Medulla oblongata (tissue), 1 donor: Measurements from ENCODE around the gene RAB7B.
"Not testable (repeated sequence)": the region's sequence is repeated elsewhere in the genome, so short reads cannot be mapped to it uniquely, and the experiment has no call there.

Experiments used
- DNase-seq: peaks from one replicate; pipeline ENCODE4 v3.0.0-alpha.2; 2015; ENCODE audit errors: extremely low spot score

The RAB7B gene

GRCh38 chr1:205996641-205997040 is 6.6 kb downstream of the RAB7B start:
- DNase-seq, result not testable (repeated sequence)

GRCh38 chr1:205994346-205994745 is 8.8 kb downstream of the RAB7B start:
- DNase-seq, result peak; percentile 96

GRCh38 chr1:205993068-205993467 is 10.1 kb downstream of the RAB7B start:
- no peak for DNase-seq

DNA sequence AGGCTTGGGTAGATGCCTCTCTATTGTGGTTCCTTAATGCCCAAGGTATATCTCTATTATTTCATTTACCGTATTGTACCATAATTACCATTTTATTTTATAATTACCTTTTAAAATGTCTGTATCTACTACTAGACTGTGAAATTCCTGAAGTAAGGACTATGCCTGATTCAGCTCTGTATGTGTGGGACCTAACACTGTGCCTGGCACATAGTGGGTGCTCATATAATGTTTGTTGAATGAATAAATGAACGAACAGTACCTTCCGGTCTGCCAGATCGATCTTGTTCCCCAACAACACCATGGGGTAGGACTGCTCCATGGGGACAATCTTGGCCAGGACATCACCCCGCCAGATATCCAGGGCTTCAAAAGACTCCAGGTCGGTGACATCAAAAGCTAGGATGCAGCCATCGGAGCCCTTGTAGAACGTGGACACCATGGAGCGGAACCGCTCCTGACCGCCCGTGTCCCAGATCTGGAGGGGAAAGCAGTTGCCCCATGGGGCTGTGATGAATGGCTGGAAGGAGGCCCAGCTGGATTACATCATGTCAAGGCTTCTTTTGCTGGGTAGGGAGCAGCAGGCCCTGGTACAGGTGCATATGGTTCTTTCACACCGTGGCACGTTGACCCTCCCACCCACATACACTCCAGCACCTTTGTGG is 10.8 kb downstream of the RAB7B start:
- no peak for DNase-seq

- no peak for DNase-seq
These were observed 12.0 kb downstream of the RAB7B start for GRCh38 chr1:205991237-205991636.

GRCh38 chr1:205990226-205990625 is 13.0 kb downstream of the RAB7B start:
- DNase-seq, result no peak

DNA sequence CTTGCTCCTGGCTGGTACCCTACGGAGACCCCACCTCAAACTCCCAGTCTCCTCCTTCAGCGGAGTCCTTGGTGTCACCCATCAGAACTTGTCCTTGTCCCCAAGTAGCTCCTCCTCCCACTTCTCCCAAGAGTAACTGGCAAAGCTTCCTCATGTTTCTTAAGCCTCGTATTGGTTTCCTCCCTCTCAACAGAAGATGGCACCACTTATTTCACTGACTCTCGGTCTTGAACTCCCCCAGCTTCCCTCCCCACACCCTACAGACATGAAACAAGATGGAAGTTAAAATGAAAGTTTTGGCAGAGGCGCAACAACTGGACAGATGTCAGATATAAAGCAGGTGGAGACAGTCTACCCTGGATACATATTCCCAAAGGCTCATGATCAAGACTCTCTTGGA is 13.4 kb downstream of the RAB7B start:
- no peak for DNase-seq

DNA sequence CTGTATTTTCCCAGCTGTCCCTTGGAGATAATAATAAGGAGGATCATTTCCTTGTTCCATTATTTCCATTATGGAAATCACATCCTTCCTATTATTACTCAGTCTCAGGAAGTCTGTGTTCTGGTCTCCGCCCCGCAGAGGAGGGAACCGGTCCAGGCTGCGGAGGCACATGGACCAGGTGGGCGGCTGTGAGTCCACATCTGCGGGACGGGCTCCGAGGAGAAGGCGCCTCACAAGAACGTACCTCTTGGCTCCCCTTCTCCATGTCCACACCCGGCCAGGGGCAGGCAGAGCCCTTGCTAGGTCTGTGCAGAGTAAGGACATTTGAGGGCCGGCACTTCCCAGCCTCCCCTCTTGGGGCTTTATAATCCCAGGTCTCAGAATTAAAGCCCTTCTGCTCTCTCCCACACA is 14.6 kb downstream of the RAB7B start:
- no peak for DNase-seq

DNA sequence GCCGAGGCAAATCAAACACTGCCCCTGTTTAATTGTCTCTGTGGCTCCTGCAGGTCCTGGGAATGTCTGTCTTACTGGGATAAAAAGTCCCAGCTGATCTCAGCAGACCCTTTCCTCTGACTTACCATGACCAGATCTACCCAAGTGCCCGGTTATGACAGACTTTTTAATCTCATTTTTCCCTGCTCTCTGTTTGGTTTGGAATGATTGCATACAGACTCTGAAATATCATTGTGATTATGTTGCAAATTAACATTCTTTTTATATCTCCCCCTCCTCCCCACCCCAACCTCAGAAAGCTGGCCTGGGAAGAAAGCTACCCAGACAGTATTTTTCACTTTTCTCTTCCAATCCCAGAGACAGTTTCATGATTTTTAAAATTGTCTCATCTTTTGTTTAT is 16.3 kb downstream of the RAB7B start:
- no peak for DNase-seq

DNA sequence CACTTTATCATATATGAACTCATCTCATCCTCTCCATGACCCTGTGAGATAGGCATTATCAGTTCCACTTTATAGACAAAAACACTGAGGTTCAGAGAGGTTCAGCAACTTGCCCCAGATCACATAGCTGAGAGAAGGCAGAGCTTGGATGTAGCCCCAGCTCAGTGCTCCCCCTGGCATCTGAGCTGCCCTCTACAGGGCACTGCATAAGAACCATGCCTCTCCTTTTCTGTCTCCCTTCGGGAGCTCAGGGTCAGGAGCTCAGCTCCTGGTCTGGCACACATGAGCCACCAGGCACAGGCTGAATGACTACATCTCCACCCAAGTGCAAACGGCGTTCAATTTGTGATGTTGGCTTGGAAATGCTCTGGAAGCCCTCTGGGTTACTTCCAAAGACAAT is 16.9 kb downstream of the RAB7B start:
- DNase-seq, result no peak

DNA sequence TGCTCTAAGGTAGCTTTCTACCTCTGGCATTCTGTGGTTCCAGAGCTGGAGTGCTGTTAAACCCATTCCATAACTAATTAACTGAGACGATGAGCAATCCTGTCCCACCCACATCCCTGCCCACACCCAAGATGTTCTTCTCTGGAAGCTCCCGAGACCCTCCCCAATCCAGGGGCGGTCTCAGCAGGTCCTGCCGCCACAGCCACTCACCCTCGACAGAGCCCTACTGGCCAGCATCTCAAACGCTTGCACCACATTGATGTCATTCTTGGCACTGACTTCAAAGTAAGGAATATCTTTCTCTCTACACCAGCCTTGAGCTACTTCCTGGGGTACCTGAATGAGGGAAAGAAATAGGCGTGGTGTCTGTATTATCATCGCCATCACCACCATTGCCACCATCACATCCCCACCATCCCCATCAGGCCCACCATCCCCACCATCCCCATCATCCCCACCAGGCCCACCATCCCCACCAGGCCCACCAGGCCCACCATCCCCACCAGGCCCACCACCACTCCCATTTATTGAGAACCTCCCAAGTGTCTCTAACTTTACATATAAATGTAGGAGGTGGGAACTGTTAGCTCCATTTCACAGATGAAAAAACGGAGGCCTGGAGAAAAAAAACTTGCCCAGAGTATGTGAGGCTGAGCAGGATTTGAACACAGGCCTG is 17.7 kb downstream of the RAB7B start:
- no peak for DNase-seq

- DNase-seq, result peak; percentile 91
These were observed 19.1 kb downstream of the RAB7B start for GRCh38 chr1:205983925-205984725.

DNA sequence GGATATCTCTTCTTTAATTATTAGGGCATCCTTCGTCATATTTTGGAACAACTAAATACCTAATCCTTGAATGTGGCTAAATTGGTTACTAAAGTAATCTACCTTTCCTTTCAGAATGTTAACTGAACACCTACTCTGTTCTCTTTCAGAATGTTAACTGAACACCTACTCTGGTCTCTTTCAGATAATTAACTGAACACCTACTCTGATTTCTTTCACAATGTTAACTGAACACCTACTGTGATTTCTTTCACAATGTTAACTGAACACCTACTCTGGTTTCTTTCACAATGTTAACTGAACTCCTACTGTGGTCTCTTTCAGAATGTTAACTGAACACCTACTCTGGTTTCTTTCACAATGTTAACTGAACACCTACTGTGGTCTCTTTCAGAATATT is 21.9 kb downstream of the RAB7B start:
- DNase-seq, result no peak

GRCh38 chr1:205980237-205980870 is 22.8 kb downstream of the RAB7B start:
- no peak for DNase-seq

DNA sequence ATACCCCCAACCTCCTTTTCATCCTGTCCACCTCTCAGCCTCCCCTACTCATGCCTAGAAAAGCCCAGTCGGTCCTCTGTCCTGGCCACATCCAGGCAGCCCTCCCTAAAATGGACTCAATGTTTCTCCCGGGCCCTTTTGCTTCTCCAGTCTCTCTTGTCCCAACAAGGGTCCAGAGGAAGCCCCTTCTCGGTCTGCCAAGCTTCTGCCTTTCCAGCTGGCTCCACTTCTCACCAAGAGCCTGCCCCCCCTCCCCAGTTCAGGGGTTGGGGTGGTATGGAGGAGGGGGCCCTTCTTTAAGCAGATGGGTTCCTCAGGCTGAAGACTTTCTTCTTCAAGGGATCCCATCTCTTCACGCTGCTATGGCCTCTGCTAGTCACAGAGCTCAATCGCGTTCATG is 23.9 kb downstream of the RAB7B start:
- DNase-seq, result no peak

- no peak for DNase-seq
These were observed 24.5 kb downstream of the RAB7B start for GRCh38 chr1:205978676-205979075.

DNA sequence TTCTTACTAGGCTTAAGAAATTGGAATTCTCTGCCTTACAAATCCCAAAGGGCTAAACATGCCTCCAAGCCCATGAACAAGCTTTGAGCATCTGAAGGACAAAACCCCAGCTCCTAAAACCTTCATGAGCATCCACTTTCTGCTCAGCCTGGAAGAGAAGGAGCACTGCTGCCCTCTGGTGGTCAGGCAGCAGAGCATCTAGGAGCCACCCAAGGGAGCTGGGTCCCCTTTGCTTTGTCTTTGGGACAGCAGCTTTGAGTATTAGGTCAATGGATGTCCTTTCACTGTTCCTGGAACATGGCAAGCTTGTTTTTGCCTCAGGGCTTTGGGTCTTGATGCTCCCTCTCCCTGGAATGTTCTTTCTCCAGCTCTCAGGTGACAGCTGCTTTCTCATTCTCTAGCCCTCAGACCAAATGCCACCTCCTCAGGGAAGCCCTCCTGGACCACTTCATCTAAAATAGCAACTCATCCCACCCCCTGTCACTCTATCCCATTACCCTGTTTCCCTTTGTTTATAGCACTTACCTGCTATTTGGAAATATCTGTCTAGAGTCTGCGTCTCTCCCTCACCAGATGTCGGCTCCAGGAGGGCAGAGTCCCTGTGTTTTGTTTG is 25.7 kb downstream of the RAB7B start:
- DNase-seq, result peak; percentile 92

GRCh38 chr1:205976708-205977401 is 26.3 kb downstream of the RAB7B start:
- DNase-seq, result peak; percentile 73

DNA sequence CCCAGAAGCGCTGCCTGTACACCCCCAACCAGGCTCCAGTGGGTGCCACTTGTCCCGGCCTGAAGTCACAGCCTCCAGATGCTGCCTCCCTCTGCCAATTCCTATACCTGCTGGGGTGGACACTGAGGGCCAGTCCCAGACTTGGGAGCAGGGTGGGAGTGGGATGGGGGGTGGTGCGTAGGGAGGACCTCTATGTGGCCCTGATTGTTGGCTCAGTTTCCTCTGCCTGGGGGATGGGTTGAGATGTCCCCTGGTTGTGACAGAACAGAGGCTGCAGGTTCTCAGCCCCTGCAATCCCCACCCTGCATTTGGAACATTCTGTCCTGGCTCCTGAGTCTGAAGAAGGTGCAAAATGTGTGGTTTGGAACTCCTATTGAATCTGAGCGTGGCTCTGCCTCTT is 27.2 kb downstream of the RAB7B start:
- DNase-seq, result no peak

GRCh38 chr1:205975387-205975998 is 27.7 kb downstream of the RAB7B start:
- DNase-seq, result no peak

- no peak for DNase-seq
These were observed 28.5 kb downstream of the RAB7B start for GRCh38 chr1:205974712-205975111.
